HFFc6 (cell line): ENCODE measurements around the gene LAMC2. TPM values are rescaled to one million over a fixed set of nuclear protein-coding genes. Genes with fewer than 3 reads are reported as not detected.

Experiments
- DNase-seq: peaks from one replicate; pipeline ENCODE4 v3.0.0-alpha.2; 2018
- H3K27ac Mint-ChIP-seq: 2 replicates; pipeline ENCODE4 v1.8.0; 2020; ENCODE audit warnings: mild to moderate bottlenecking, mixed read lengths
- H3K27me3 Mint-ChIP-seq: 2 replicates; pipeline ENCODE4 v1.8.0; 2021; ENCODE audit warnings: mild to moderate bottlenecking, moderate library complexity, mixed read lengths; ENCODE audit not compliant: insufficient read depth
- H3K36me3 Mint-ChIP-seq: 2 replicates; pipeline ENCODE4 v1.8.0; 2021; ENCODE audit warnings: low read depth, mixed read lengths
- H3K4me1 Mint-ChIP-seq: 2 replicates; pipeline ENCODE4 v1.8.0; 2020; ENCODE audit warnings: low read depth, mixed read lengths
- H3K4me3 Mint-ChIP-seq: 2 replicates; pipeline ENCODE4 v1.8.0; 2020; ENCODE audit warnings: mild to moderate bottlenecking, moderate library complexity, mixed read lengths
- H3K9me3 Mint-ChIP-seq: 2 replicates; pipeline ENCODE4 v1.8.0; 2020; ENCODE audit warnings: mild to moderate bottlenecking, mixed read lengths
- total RNA-seq, 6 experiments: library from RNA; stranded (reverse); fragmentation: NEBNext Ultra II Directional; extraction: Animal tissue kit (Norgen Biotek cat#: 25700); gene quantifications; 2 replicates in 1 of 6; 3 replicates in 5 of 6; pipeline ENCODE4 v1.2.3, GENCODE V29; 2021
- TF ChIP-seq, protein P1 (sequence below): fragments of 200-600 bp; sonication (generic); IDR thresholded peaks from 2 replicates; pipeline ENCODE4 v1.5.0; 2021; ENCODE audit warnings: antibody characterized with exemption, mild to moderate bottlenecking

LAMC2 gene
- total RNA-seq, 6 experiments from 2014 or later = 1.5 to 2.3 (median 1.7) TPM

DNA sequence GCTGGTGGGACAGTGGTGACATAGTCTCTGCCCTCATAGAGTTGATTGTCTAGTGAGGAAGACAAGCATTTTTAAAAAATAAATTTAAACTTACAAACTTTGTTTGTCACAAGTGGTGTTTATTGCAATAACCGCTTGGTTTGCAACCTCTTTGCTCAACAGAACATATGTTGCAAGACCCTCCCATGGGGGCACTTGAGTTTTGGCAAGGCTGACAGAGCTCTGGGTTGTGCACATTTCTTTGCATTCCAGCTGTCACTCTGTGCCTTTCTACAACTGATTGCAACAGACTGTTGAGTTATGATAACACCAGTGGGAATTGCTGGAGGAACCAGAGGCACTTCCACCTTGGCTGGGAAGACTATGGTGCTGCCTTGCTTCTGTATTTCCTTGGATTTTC, 58.4 kb downstream of the LAMC2 start:
- Mint-ChIP-seq H3K4me1 (peaks cover 83% of the 10 kb centered on the region), H3K4me3 (no peak overlapping the region), H3K36me3 (peaks cover 18% of the 10 kb centered on the region), H3K27ac (no peak overlapping the region), H3K9me3 (no peaks in the 10 kb centered on the region), H3K27me3 (no peaks in the 10 kb centered on the region; the same call in 1 of the 2 replicates)
- no peak for DNase-seq
- TF ChIP-seq, protein P1, sequence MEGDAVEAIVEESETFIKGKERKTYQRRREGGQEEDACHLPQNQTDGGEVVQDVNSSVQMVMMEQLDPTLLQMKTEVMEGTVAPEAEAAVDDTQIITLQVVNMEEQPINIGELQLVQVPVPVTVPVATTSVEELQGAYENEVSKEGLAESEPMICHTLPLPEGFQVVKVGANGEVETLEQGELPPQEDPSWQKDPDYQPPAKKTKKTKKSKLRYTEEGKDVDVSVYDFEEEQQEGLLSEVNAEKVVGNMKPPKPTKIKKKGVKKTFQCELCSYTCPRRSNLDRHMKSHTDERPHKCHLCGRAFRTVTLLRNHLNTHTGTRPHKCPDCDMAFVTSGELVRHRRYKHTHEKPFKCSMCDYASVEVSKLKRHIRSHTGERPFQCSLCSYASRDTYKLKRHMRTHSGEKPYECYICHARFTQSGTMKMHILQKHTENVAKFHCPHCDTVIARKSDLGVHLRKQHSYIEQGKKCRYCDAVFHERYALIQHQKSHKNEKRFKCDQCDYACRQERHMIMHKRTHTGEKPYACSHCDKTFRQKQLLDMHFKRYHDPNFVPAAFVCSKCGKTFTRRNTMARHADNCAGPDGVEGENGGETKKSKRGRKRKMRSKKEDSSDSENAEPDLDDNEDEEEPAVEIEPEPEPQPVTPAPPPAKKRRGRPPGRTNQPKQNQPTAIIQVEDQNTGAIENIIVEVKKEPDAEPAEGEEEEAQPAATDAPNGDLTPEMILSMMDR = no peak

DNA sequence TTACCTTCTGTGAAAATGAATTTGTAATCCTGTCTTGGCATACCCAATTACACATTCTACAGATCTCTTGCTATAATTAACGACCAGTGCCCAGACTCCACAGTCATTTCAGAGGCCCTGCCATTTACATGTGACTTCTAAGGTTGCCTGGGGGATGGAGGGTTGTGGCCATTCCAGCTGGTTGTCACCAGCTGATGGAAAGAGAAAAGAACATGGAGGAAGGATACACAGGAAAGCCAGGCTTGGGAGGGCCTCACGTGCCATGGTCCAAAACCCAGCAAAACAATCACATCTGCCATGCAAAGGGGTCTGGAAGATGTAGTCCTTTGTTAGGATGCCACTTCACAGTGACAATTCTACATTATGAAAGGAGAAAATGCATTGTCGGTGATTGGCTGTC, 59.3 kb downstream of the LAMC2 start:
- H3K9me3 Mint-ChIP-seq = peaks cover 6% of the 10 kb centered on the region
- no peak overlapping the region for H3K4me3 Mint-ChIP-seq
- TF ChIP-seq, protein P1 = no peak
- no peaks in the 10 kb centered on the region for H3K27me3 Mint-ChIP-seq
- DNase-seq = no peak
- peaks cover 21% of the 10 kb centered on the region for H3K36me3 Mint-ChIP-seq
- peaks cover 82% of the 10 kb centered on the region for H3K4me1 Mint-ChIP-seq
- H3K27ac Mint-ChIP-seq = no peak overlapping the region

DNA sequence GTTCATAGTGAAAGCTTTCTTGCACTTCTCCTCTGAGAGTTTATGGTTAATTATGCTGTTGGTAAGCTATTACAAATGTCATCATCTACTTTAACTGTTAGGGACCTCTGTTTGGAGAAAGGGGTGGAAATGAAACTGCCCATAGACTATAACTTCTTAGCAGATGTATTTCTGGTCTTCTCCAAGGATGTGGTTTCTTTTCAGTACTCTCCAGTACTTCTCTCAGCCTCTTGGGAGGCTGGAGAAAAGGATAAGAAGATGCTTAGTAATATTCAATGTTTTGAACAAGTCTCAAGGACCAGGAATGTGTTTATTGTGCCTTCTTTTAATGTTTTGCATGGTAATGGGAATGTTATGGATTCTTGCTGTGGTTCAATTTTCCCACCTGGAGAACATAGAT, 60.4 kb downstream of the LAMC2 start:
- TF ChIP-seq, protein P1 = no peak
- peaks cover 16% of the 10 kb centered on the region for H3K9me3 Mint-ChIP-seq
- peaks cover 28% of the 10 kb centered on the region for H3K36me3 Mint-ChIP-seq
- H3K27ac Mint-ChIP-seq = no peak overlapping the region; the same call in 1 of the 2 replicates
- peaks cover 72% of the 10 kb centered on the region for H3K4me1 Mint-ChIP-seq
- no peaks in the 10 kb centered on the region for H3K27me3 Mint-ChIP-seq
- DNase-seq = no peak
- H3K4me3 Mint-ChIP-seq = no peak overlapping the region

DNA sequence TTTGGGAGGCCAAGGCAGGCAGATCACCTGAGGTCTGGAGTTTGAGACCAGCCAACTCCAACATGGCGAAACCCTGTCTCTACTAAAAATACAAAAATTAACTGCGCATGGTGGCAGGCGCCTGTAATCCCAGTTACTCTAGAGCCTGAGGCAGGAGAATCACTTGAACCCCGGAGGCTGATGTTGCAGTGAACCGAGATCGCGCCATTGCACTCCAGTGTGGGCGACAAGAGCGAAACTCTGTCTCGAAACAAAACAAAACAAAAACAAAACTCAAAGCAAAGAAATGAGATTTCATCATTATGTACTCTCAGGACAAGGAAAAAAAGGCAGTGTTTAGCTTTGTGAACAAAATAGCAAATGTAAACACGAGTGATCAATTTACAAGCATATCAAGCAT, 61.0 kb downstream of the LAMC2 start:
- H3K4me1 Mint-ChIP-seq = peaks cover 70% of the 10 kb centered on the region
- H3K27ac Mint-ChIP-seq = no peak overlapping the region
- peaks cover 35% of the 10 kb centered on the region for H3K36me3 Mint-ChIP-seq
- no peaks in the 10 kb centered on the region for H3K27me3 Mint-ChIP-seq
- H3K9me3 Mint-ChIP-seq = peaks cover 21% of the 10 kb centered on the region
- H3K4me3 Mint-ChIP-seq = no peak overlapping the region
- DNase-seq = no peak
- TF ChIP-seq, protein P1 = no peak

DNA sequence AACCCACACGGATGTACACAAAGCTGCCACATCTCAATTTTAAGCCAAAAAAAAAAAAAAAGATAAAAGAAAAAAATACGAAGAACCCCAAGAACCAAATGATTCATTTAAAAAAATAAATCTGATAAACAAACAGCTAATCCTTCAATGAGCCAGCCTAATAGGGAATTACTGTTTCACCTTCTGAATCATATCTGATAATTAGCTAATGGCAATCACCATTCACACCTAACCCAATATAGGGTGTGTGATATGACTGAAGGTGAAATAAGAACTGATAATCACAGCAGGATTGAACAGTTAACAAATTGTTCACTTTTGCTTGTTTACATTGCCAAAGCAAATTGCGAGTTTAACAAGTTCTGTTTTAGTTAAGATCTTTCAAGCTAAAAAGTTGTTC, 61.4 kb downstream of the LAMC2 start:
- TF ChIP-seq, protein P1 = no peak
- Mint-ChIP-seq H3K4me1 (peaks cover 65% of the 10 kb centered on the region), H3K4me3 (no peak overlapping the region), H3K9me3 (peaks cover 21% of the 10 kb centered on the region), H3K36me3 (peaks cover 35% of the 10 kb centered on the region), H3K27me3 (no peaks in the 10 kb centered on the region), H3K27ac (no peak overlapping the region)
- DNase-seq = no peak

DNA sequence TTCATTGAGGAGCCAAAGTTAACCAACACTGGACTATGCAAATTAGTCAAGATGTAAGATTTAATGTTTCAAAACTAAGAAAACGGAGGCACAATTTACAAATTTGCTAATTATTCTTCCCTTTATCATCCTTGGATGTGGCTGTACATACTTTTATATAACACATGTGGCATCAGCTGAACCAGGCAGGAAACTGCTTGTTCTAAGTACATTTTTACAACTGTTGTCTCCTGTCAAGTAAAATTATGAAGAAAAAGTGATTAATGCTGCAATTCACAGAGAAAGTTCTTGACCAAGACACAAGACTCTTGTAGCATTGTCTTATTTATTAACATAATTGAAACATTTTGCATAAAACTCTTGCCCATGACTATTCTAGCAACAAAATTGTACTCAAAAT, 61.9 kb downstream of the LAMC2 start:
- TF ChIP-seq, protein P1 = no peak
- Mint-ChIP-seq H3K36me3 (peaks cover 35% of the 10 kb centered on the region), H3K4me1 (peaks cover 61% of the 10 kb centered on the region), H3K27ac (no peak overlapping the region), H3K27me3 (no peaks in the 10 kb centered on the region), H3K9me3 (peaks cover 21% of the 10 kb centered on the region), H3K4me3 (no peak overlapping the region)
- no peak for DNase-seq
